Spinal cord (tissue), 10 donors: ENCODE data around the gene ARSI. TPM values are rescaled to one million over a fixed set of nuclear protein-coding genes. Genes with fewer than 3 reads are reported as not detected.

ENCODE experiments used
- DNase-seq, 6 donors: peaks; one replicate each; pipeline versions ENCODE4 v3.0.0 to v3.0.0-alpha.2; 2013 to 2015; ENCODE audit warnings: low spot score in 6 of 6, low read depth in 4 of 6
- H3K27ac ChIP-seq: one replicate; pipeline ENCODE4 v1.5.1; 2013; ENCODE audit warnings: low read depth, low read length, control low read depth
- H3K27me3 ChIP-seq: one replicate; pipeline ENCODE4 v1.6.1; 2013; ENCODE audit warnings: low read length; ENCODE audit not compliant: control insufficient read depth, insufficient read depth
- H3K36me3 ChIP-seq: one replicate; pipeline ENCODE4 v1.6.1; 2013; ENCODE audit warnings: low read length; ENCODE audit not compliant: control insufficient read depth, insufficient read depth
- H3K4me1 ChIP-seq: one replicate; pipeline ENCODE4 v1.6.1; 2013; ENCODE audit warnings: low read length; ENCODE audit not compliant: control insufficient read depth, insufficient read depth
- H3K4me3 ChIP-seq: one replicate; pipeline ENCODE4 v1.5.1; 2013; ENCODE audit warnings: low read depth, low read length, control low read depth
- H3K9me3 ChIP-seq: one replicate; pipeline ENCODE4 v1.6.1; 2013; ENCODE audit warnings: low read length; ENCODE audit not compliant: control insufficient read depth, insufficient read depth
- WGBS: methylation state at CpG from one replicate; pipeline ENCODE4 v1.1.5; 2013; ENCODE audit warnings: missing lambda C conversion rate; ENCODE audit not compliant: insufficient coverage; 5-methylcytosine and 5-hydroxymethylcytosine counted together
- long read RNA-seq, 4 donors: transcript quantifications; one replicate each; lab custom pipeline, GENCODE V29; 2026
- polyA plus RNA-seq, 2 donors: library from polyadenylated mRNA; unstranded; fragments of 120-200 nt; gene quantifications; one replicate each; pipeline ENCODE4 v1.2.1, GENCODE V29; 2013; ENCODE audit not compliant: insufficient read length in 2 of 2
- total RNA-seq, 2 donors: library from RNA; depleted of rRNA in 1 of 2; stranded (reverse); fragments of 120-200 nt in 1 of 2; fragments of >200 nt in 1 of 2; gene quantifications; one replicate each; pipeline versions ENCODE4 v1.2.3 to v1.2.4, GENCODE V29; 2013 to 2014
- donor health status: healthy.

The ARSI gene
- total RNA-seq (10 to 100 TPM in 1 of 2 donors, 1 to 10 TPM in 1; 5.4 to 17.5 TPM), polyA plus RNA-seq (1 to 10 TPM; 1.3 to 5.0 TPM)
- long read RNA-seq, donor 1, partial matches to known transcripts: 75 of 76 reads
- long read RNA-seq, donor 1, other reads (novel, unspliced or antisense): 0 of 76 reads
- long read RNA-seq, donor 2: 0 reads
- long read RNA-seq, donor 3: 0 reads
- long read RNA-seq, donor 4, transcript ARSI-201 (2 exons, 3,161 nt): major isoform, 14 of 14 reads
- long read RNA-seq, donor 4, partial matches to known transcripts: 0 of 14 reads
- long read RNA-seq, donor 4, other reads (novel, unspliced or antisense): 0 of 14 reads

GRCh38 chr5:150302301-150303069 is at the start of gene ARSI:
TSS of gene ARSI (minus strand) at chr5:150302905. CDS start at chr5:150302373, 532 bp downstream.
- H3K9me3 ChIP-seq: no peaks in the 10 kb centered on the region
- DNase-seq: peak in 1 of 6 donors; percentile 80
- 2% methylated on average over 59 of the region's 63 CpGs for WGBS

GRCh38 chr5:150350524-150351344 is 48.0 kb upstream of the ARSI start:
- H3K4me1 ChIP-seq: peaks cover 29% of the 10 kb centered on the region
- peak in 3 of 6 donors; percentile 47 to 71 (median 67) for DNase-seq
- no peaks in the 10 kb centered on the region for H3K27me3 ChIP-seq
- H3K36me3 ChIP-seq: no peaks in the 10 kb centered on the region
- no peak overlapping the region for H3K4me3 ChIP-seq
- no peak overlapping the region for H3K27ac ChIP-seq
- WGBS: 46% methylated on average over 6 of the region's 7 CpGs
- no peaks in the 10 kb centered on the region for H3K9me3 ChIP-seq

More at GRCh38 chr5:150302301-150303069, at the start of gene ARSI:
- Histone ChIP-seq H3K27ac (peak within 1 kb of the TSS; percentile 78), H3K36me3 (peaks cover 3% of the 10 kb centered on the region), H3K4me3 (peak within 1 kb of the TSS; percentile 45), H3K4me1 (peaks cover 49% of the 10 kb centered on the region), H3K27me3 (peaks cover 31% of the 10 kb centered on the region)

- DNase-seq: no peak
Measured at GRCh38 chr5:150349681-150350275, 47.1 kb upstream of the ARSI start.

GRCh38 chr5:150347451-150347850 is 44.7 kb upstream of the ARSI start:
- peak in 1 of 6 donors; percentile 63 for DNase-seq
- Histone ChIP-seq H3K27ac (no peak overlapping the region), H3K4me1 (peaks cover 34% of the 10 kb centered on the region), H3K4me3 (no peak overlapping the region), H3K36me3 (no peaks in the 10 kb centered on the region), H3K27me3 (no peaks in the 10 kb centered on the region), H3K9me3 (no peaks in the 10 kb centered on the region)
- 37% methylated on average over 5 of the region's 9 CpGs for WGBS

More at GRCh38 chr5:150349681-150350275, 47.1 kb upstream of the ARSI start:
- Histone ChIP-seq H3K36me3 (no peaks in the 10 kb centered on the region), H3K4me3 (no peak overlapping the region), H3K4me1 (peaks cover 37% of the 10 kb centered on the region), H3K27me3 (no peaks in the 10 kb centered on the region), H3K27ac (no peak overlapping the region), H3K9me3 (no peaks in the 10 kb centered on the region)
- WGBS: no CpG with 5 or more reads among the region's 6 CpGs

GRCh38 chr5:150347003-150347402 is 44.3 kb upstream of the ARSI start:
- peaks cover 34% of the 10 kb centered on the region for H3K4me1 ChIP-seq
- H3K36me3 ChIP-seq: no peaks in the 10 kb centered on the region
- 82% methylated on average over 2 of the region's 2 CpGs for WGBS
- no peak for DNase-seq
- H3K27me3 ChIP-seq: no peaks in the 10 kb centered on the region
- H3K9me3 ChIP-seq: no peaks in the 10 kb centered on the region
- H3K4me3 ChIP-seq: no peak overlapping the region
- H3K27ac ChIP-seq: no peak overlapping the region

- Histone ChIP-seq H3K27me3 (no peaks in the 10 kb centered on the region), H3K9me3 (no peaks in the 10 kb centered on the region), H3K27ac (no peak overlapping the region), H3K4me3 (no peak overlapping the region), H3K4me1 (peaks cover 34% of the 10 kb centered on the region), H3K36me3 (no peaks in the 10 kb centered on the region)
- WGBS: 80% methylated on average over 1 of the region's 6 CpGs
- DNase-seq: no peak
Measured at GRCh38 chr5:150346592-150346991, 43.9 kb upstream of the ARSI start.

GRCh38 chr5:150345716-150346115 is 43.0 kb upstream of the ARSI start:
- DNase-seq: peak in 4 of 6 donors; percentile 52 to 93 (median 70)
- H3K27me3 ChIP-seq: no peaks in the 10 kb centered on the region
- WGBS: 17% methylated on average over 3 of the region's 5 CpGs
- H3K4me1 ChIP-seq: peaks cover 36% of the 10 kb centered on the region
- no peaks in the 10 kb centered on the region for H3K36me3 ChIP-seq
- no peaks in the 10 kb centered on the region for H3K9me3 ChIP-seq
- H3K4me3 ChIP-seq: no peak overlapping the region
- H3K27ac ChIP-seq: no peak overlapping the region

GRCh38 chr5:150343994-150344631 is 41.4 kb upstream of the ARSI start:
- WGBS: 88% methylated on average over 5 of the region's 7 CpGs
- H3K27me3 ChIP-seq: no peaks in the 10 kb centered on the region
- DNase-seq: no peak
- H3K27ac ChIP-seq: no peak overlapping the region
- H3K4me3 ChIP-seq: no peak overlapping the region
- H3K36me3 ChIP-seq: no peaks in the 10 kb centered on the region
- peaks cover 35% of the 10 kb centered on the region for H3K4me1 ChIP-seq
- H3K9me3 ChIP-seq: no peaks in the 10 kb centered on the region

- Histone ChIP-seq H3K27ac (no peak overlapping the region), H3K4me1 (peaks cover 43% of the 10 kb centered on the region), H3K36me3 (no peaks in the 10 kb centered on the region), H3K4me3 (no peak overlapping the region), H3K27me3 (no peaks in the 10 kb centered on the region), H3K9me3 (no peaks in the 10 kb centered on the region)
- WGBS: 96% methylated on average over 5 of the region's 5 CpGs
- DNase-seq: no peak
Measured at GRCh38 chr5:150342583-150342982, 39.9 kb upstream of the ARSI start.
